ENCODE data around the gene SFXN3.

DNA sequence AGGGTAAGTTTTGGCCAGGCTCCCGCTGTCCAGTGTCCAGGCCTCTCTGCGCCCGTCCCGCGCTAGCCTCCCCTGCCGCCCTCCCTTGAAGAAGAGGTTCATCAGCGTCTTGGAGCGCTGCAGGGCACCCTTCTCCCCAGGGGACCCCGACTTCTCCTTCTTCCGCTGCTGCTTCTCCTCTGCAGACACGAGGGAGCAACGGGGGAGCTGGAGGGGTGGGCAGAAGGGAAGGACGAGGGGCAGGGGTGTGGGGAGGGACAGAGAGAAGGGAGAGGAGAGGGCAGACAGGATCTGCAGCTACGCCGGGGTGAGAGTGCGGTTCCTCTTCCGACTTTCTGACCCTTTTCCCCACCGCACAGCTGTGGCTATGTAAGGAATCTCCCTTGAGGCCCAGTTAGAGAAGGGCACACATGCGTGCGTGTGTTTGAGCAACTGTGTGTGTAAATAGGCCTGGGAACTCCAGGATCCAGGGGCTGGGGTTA, 12.9 kb upstream of the SFXN3 start:
- TF ChIP-seq, protein P1, sequence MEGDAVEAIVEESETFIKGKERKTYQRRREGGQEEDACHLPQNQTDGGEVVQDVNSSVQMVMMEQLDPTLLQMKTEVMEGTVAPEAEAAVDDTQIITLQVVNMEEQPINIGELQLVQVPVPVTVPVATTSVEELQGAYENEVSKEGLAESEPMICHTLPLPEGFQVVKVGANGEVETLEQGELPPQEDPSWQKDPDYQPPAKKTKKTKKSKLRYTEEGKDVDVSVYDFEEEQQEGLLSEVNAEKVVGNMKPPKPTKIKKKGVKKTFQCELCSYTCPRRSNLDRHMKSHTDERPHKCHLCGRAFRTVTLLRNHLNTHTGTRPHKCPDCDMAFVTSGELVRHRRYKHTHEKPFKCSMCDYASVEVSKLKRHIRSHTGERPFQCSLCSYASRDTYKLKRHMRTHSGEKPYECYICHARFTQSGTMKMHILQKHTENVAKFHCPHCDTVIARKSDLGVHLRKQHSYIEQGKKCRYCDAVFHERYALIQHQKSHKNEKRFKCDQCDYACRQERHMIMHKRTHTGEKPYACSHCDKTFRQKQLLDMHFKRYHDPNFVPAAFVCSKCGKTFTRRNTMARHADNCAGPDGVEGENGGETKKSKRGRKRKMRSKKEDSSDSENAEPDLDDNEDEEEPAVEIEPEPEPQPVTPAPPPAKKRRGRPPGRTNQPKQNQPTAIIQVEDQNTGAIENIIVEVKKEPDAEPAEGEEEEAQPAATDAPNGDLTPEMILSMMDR (IDR thresholded peaks at IDR 0.05): no peak
- no peak for TF ChIP-seq EP300 (IDR thresholded peaks at IDR 0.05; ENCODE audit: low read depth)
